HG02852 (cell line): Measurements from ENCODE around the gene C2CD4C.
"Not testable (repeated sequence)": the region's sequence is repeated elsewhere in the genome, so short reads cannot be mapped to it uniquely, and the experiment has no call there.

Source experiments
- ATAC-seq: cut with Tn5 transposase; IDR thresholded peaks from one replicate; pipeline ENCODE4 v1.9.1; 2021; ENCODE audit warnings: mild to moderate bottlenecking, moderate library complexity; ENCODE audit not compliant: unreplicated experiment

C2CD4C gene

DNA sequence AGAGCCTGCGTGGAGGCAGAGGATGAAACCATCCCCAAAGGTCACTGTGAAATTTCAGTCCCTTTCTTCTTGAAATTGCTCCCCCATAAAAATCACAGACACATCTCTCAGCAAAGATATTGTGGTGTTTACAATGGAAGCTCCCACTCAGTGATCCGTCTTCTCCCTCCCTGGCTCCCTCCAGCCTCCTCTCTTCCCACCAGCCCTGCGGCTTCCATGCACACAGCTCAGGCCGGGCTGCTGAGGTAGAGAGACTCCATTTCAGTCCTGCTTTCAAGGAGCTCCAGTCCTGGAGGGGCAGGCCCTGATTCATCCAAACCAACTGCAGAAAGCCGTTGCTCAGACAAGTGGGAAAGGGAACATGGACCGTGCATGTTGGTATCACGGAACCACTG, 40.3 kb downstream of the C2CD4C start:
- ATAC-seq: no peak

DNA sequence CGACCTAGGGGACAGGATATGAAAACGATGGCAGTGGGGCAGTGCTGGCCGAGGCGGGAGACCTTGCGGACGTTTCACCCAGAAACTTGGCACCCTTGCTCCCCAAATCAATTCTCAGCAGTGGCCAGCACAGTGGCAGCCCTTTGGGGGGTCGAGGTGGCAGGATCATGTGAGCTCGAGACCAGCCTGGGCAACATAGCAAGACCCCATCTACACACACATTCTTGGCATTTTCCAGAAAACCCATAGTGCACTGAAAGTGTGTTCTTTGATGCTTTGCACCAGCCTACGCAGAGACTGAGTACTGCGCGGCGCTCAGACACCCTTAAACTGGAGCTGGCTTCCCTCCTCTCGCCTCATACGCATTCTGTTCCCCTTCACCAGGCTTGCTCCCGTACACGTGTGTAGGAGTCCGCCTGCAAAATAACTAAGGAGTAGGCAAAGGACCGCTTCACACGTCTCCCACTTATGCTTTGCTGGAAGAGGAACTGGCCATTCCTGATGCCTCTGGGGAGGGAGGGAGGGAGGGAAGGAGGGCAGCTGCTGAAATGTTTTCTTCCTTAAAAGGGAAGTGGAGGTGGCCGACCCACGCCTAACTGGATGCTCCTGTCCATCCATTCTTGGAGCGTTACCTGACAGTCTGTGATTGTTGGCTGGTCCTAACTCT, 40.9 kb downstream of the C2CD4C start:
- ATAC-seq: no peak

DNA sequence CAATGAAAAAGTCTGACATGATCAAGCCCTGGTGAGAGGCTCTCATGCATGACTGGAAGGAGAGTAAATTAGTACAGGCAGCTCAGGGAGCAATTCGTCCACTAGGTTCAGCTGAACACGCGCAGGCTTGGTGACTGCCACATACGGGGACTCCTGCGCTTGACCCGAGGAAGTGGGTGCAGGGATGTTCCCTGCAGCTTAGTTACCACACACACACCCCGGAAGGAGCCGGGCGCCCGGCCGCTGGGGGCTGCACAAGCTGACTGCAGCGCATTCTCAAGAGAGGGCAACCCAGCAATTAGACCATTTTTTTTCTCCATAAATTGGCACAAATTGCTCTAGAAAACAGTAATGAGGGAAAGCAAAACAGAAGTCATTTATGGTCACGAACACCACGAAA, 41.4 kb downstream of the C2CD4C start:
- ATAC-seq: no peak

GRCh38 chr19:366951-367350, 42.0 kb downstream of the C2CD4C start:
- no peak for ATAC-seq

DNA sequence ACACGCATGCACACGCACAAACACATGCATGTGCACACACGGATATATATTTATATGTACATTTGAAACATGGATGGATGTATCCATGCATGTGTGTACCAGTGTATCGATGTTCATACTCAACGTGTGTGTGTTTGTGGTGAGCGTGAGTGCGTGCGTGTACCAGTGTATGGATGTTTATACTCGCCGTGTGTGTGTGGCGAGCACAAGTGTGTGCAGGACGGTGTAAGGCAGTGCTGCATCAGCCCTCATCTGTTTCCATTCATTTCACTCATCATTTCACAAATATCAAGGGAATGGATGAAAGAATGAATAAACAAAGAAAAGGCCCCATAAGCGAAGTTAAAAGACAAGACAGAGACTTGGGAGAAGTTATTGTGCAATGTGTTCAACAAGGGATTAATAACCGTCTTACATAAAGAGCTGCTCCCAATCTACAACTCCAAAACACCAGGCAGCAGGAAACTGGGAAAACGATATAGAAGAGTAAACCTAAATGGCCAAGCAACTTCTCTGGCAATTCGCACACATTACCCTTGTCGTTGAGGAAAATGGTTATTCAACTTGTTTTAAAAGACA, 42.7 kb downstream of the C2CD4C start:
- ATAC-seq: no peak

GRCh38 chr19:364496-365287, 44.3 kb downstream of the C2CD4C start:
- no peak for ATAC-seq

GRCh38 chr19:362683-363082, 46.3 kb downstream of the C2CD4C start:
- no peak for ATAC-seq

GRCh38 chr19:362154-362553, 46.8 kb downstream of the C2CD4C start:
- ATAC-seq: no peak

GRCh38 chr19:359653-359925, 49.4 kb downstream of the C2CD4C start:
- no peak for ATAC-seq

DNA sequence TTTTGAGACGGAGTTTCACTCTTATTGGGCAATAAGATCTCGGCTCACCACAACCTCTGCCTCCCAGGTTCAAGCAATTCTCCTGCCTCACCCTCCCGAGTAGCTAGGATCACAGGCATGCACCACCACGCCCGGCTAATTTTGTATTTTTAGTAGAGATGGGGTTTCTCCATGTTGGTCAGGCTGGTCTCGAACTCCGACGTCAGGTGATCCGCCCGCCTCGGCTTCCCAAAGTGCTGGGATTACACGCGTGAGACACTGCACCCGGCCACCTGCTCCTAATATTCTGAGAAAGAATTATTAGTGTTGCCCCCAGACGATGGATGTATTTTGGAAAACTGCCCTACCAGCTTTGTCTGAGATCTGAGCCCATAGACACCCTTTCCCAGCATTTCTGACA, 53.4 kb downstream of the C2CD4C start:
- not testable (repeated sequence) for ATAC-seq
